NCI-H82 (cell line): ENCODE measurements around the gene PRDX3.

Experiments
- DNase-seq: peaks from one replicate; lab custom pipeline; 2025; lab: John Stamatoyannopoulos, UW

The PRDX3 gene

GRCh38 chr10:119129721-119130120 is 48.9 kb downstream of the PRDX3 start:
- no peak for DNase-seq

GRCh38 chr10:119125942-119126341 is 52.7 kb downstream of the PRDX3 start:
- DNase-seq = no peak

GRCh38 chr10:119120875-119121274 is 57.7 kb downstream of the PRDX3 start:
- no peak for DNase-seq

GRCh38 chr10:119120413-119120867 is 58.2 kb downstream of the PRDX3 start:
- no peak for DNase-seq

GRCh38 chr10:119119400-119119799 is 59.2 kb downstream of the PRDX3 start:
- DNase-seq = no peak

- peak; percentile 43 for DNase-seq
Measured at GRCh38 chr10:119118231-119118630, 60.4 kb downstream of the PRDX3 start.
